H4 (cell line): ENCODE results near the gene RAMP2. TPM values are rescaled to one million over a fixed set of nuclear protein-coding genes. Genes with fewer than 3 reads are reported as not detected.
"Not testable (repeated sequence)": the region's sequence is repeated elsewhere in the genome, so short reads cannot be mapped to it uniquely, and the experiment has no call there.

Source experiments
- DNase-seq: peaks from one replicate; pipeline ENCODE4 v3.0.0-alpha.2; 2015; ENCODE audit warnings: low spot score
- total RNA-seq: library from RNA; depleted of rRNA; stranded (reverse); fragments of >200 nt; shearing (Covaris generic); gene quantifications from 2 replicates; pipeline ENCODE4 v1.2.3, GENCODE V29; 2014

RAMP2 gene
- total RNA-seq, 1 experiment from 2014 or later = not detected

DNA sequence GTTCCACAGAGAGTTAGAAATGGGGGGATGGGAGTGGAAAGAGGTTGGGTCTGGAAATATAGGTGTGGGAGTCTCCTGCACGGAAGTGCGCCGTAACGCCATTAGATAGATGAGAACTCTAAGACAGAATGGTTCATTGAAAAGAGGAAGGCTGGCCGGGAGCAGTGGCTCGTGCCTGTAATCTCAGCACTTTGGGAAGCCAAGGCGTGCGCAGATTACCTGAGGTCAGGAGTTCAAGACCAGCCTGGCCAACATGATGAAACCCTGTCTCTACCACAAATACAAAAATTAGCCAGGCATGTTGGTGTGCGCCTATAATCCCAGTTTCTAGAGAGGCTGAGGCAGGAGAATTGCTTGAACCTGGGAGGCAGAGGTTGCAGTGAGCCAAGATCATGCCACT is 7.0 kb downstream of the RAMP2 start:
- DNase-seq = not testable (repeated sequence)

DNA sequence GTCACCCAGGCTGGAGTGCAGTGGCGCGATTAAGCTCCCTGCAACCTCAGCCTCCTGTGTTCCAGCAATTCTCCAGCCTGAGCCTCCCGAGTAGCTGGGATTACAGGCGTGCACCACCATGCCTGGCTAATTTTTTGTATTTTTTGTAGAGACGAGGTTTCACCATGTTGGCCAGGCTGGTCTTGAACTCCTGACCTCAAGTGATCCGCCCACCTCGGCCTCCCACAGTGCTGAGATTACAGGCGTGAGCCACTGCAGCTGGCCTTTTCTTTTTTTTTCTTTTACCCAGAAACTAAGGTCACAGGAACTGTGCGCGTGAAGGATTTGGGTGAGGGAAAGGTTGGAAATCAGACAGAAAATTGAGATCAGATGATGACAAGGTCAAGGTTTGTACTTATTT is 8.9 kb downstream of the RAMP2 start:
- not testable (repeated sequence) for DNase-seq

DNA sequence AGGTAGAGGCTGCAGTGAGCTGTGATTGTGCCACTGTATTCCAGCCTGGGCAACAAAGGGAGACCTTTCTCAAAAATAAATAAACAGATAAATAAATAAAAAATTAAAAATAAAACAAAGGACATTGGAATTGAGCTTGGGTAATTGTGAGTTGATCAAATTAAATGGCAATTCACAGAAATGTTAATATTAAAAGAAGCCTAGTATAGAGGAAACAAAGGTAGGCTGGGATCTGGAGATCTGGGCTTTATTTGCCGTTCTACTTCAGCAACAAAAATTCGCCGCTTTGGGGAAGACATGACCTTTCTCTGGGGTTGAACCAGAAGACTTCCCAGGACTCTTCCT is 11.9 kb downstream of the RAMP2 start:
- DNase-seq = no peak

DNA sequence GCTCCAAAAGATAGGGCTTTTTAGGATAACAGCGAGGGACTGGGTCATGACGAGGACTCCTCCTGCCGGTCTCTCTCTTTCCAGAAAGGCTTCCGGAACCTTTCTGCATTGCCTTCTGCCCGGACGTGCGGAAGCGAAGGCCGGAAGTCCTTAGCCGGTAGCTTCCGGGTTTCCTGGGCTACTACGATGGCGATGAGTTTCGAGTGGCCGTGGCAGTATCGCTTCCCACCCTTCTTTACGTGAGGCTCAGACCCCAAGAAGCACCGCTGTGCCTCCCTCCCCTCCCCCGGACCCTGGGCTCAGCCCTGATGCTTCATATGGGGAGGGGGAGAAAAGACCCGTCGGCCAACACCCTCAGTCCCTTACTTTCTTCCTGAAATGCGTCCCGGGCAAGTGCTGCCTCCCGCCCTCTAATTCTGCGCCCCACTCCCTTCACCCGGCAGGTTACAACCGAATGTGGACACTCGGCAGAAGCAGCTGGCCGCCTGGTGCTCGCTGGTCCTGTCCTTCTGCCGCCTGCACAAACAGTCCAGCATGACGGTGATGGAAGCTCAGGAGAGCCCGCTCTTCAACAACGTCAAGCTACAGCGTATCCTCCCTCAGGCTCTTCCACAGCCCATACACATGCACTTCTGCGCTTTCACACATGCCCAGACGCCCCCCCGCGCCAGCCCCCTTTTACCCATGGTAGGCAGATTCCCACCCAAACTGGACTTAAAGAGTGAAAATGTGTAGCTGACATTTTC is 12.4 kb downstream of the RAMP2 start, which contains the start of gene VPS25:
Gene VPS25 (plus strand): TSS at position 160 of the 746 bp plus-strand sequence. CDS start 27 bp downstream, at position 187.
- DNase-seq = peak; percentile 79

DNA sequence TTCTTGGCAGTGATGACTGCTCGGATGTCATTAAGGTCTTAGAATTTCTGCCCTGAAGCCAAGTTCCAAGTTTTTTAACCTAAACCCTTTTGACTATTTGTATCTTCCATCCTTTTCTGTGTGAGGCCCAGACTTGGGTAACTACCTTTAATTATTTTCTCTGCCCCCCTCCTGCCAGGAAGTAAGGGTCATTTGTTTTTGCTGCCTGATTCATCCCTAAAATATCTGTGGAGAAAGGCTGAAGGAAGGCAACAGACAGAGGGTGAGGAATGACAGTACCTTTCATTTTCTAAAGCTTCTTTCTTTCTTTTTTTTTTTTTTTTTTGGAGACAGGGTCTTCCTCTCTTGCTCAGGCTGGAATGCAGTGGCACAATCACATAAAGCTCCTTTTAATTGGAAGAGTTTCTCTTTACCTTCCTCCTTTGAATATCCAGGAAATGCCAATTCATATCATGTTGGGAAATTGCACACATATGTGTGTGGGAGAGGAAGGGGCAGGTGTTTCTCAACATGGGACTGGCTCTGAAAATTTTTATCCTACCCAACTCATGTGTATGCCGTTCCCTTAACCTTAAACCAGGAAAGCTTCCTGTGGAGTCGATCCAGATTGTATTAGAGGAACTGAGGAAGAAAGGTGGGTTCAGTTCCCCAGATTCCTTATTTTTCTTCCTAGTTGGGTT is 13.2 kb downstream of the RAMP2 start:
- DNase-seq = no peak

- DNase-seq = no peak
Measured at GRCh38 chr17:42775534-42776098, 14.6 kb downstream of the RAMP2 start.

GRCh38 chr17:42778570-42778969 is 17.5 kb downstream of the RAMP2 start:
- DNase-seq = no peak

DNA sequence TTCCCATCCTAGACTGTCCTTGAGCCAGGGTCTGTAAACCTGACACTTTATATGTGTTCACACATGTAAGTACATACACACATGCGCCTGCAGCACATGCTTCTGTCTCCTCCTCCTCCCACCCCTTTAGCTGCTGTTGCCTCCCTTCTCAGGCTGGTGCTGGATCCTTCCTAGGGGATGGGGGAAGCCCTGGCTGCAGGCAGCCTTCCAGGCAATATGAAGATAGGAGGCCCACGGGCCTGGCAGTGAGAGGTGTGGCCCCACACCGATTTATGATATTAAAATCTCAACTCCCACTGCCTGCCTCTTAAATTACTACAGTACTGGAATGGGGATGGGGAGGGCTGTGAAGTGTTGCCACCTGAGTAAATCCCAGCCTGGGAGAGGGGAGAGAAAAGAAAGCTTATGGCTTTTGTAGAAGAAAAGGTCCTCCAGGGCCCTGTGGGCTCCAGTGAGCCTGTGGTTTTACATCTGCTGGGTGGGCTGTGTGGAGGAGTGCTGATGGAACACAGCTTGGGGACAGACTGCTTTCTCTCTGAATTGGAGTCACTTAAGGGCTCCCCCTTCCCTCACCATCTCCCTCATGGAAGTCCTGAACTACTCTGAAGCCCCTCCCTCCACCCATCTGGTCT is 18.4 kb downstream of the RAMP2 start:
- no peak for DNase-seq

DNA sequence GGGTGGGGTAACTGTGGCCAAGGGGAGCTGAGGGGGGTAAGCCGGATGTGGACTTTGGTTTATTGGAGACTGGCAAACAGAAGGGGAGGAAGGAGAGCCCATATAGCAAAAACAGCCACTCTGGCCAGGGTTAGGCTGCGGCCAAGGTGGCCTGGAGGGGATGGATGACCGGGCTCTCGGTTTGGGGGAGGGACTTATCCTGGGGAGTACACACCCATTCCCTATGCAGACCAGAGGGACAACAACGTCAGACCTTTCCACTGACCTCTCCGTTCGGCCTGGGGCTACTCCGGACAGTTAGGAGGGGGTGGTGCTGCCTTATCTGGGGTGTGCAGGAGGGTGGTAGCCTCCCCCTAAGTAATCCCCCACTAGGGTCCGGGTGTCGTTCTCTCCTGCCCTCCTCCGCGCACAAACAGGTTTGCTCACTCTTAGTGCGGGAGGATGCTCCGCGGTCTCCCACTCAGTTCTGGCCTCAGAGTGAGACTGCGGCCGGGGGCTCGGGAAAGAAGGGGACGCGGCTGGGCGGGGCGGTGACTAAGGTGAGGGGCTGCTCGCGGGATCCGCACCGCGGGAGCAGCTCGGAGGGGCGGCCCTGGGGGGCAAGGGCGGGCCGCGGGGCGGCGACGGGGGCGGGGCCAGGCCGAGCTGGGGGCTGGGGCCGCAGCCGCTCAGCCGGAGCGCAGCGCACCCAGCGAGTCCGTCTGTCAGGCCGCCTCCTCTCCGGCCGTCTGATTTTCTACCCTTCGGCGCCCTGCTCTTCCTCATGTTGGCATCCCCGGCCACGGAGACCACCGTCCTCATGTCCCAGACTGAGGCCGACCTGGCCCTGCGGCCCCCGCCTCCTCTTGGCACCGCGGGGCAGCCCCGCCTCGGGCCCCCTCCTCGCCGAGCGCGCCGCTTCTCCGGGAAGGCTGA is 19.2 kb downstream of the RAMP2 start, which contains the start of gene WNK4:
Gene WNK4 (plus strand): TSS at position 675 of the 915 bp plus-strand sequence. CDS start 89 bp downstream, at position 764.
- no peak for DNase-seq

DNA sequence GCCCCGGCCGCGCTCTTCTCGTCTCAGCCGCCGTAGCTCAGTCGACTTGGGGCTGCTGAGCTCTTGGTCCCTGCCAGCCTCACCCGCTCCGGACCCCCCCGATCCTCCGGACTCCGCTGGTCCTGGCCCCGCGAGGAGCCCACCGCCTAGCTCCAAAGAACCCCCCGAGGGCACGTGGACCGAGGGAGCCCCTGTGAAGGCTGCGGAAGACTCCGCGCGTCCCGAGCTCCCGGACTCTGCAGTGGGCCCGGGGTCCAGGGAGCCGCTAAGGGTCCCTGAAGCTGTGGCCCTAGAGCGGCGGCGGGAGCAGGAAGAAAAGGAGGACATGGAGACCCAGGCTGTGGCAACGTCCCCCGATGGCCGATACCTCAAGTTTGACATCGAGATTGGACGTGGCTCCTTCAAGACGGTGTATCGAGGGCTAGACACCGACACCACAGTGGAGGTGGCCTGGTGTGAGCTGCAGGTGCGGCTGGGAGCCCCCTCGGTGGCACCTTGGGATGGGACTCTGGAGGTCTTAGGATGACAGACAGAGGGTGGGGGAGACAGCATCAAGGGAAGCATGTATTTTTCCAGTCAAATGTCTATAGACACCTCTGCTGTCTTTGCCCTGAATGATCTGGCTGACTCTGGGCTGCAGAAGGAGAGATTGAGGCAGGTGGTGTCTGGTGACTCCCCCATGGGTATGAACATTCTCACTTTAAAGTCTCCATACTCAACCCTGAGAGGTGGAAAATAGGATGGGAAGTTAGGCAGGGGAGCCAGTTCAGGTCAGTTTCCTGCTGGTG is 20.0 kb downstream of the RAMP2 start:
- no peak for DNase-seq

GRCh38 chr17:42781639-42782165 is 20.7 kb downstream of the RAMP2 start:
- no peak for DNase-seq

GRCh38 chr17:42782166-42783061 is 21.4 kb downstream of the RAMP2 start:
- no peak for DNase-seq

DNA sequence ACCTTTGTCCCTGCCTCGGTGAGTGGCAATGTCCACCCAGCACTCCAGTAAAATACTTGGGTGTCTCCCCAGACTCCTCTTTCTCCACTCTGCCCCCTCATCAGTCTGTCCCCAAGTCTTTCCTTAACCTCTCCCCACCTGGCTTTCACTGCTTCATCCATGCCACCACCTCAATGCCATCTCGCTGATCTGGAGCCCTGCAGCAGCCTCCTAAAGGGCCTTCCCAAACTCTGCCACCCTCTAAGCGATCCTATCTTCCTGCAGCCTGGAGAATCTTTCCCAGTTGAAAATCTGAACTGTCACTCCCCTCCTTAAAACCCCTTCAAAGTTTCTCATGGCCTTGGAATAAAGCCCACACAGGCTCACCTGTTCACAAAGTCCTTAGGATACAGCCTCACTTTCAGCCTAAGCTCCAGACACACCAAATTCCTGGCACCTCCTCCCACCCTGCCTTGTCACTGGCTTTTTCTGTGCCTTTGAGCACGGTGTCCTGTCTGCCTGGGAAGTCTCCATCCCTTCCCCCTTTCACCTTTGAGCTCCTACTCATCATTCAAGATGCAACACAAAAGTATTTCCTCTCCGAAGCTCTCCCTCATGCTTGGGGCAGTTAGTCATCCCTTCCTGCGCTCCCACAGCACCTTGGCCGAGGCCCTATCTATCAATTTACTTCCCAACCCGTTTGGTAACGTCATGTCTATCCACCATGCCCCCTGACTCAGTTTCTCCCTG is 22.2 kb downstream of the RAMP2 start:
- no peak for DNase-seq

- DNase-seq = no peak
Measured at GRCh38 chr17:42783791-42784138, 22.7 kb downstream of the RAMP2 start.

DNA sequence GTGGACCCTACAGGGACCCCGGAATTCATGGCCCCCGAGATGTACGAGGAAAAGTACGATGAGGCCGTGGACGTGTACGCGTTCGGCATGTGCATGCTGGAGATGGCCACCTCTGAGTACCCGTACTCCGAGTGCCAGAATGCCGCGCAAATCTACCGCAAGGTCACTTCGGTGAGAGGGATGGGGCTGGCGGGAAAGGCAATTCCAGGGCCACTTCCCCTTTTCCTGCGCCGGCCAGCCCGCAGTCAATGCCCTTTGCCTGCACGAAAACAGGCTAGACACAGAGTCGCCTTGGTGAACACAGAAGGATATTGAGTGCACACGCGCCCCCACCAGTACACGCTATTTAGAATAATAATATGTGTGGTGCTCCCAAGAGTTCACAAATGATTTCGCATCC is 23.4 kb downstream of the RAMP2 start:
- DNase-seq = no peak

DNA sequence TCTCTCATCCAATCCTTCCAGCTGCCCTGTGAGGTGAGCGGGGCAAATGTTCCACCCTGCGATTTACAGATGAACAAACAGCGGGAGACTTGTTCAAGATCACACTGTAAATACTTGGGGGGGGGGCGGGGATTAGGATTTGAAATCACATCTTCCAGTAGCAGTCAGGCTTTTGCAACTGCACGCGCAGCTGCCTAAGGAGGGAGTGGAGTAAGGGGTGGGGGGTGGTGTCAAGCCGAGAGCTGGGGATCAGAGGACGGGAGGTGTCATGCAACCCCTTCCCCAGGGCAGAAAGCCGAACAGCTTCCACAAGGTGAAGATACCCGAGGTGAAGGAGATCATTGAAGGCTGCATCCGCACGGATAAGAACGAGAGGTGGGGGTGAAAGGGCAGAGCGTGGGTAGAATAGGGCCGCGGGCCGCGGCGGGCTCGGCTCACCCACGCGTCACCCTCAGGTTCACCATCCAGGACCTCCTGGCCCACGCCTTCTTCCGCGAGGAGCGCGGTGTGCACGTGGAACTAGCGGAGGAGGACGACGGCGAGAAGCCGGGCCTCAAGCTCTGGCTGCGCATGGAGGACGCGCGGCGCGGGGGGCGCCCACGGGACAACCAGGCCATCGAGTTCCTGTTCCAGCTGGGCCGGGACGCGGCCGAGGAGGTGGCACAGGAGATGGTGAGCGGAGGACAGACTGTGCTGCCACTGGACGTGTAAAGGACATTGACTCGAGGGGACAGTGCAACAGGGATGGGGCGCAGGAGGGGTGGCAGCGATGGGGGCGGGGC is 24.0 kb downstream of the RAMP2 start:
- DNase-seq = no peak

- no peak for DNase-seq
Measured at GRCh38 chr17:42787266-42787665, 26.2 kb downstream of the RAMP2 start.

- no peak for DNase-seq
Measured at GRCh38 chr17:42791948-42792347, 30.9 kb downstream of the RAMP2 start.
